ENCODE data around the gene CDKAL1.

DNA sequence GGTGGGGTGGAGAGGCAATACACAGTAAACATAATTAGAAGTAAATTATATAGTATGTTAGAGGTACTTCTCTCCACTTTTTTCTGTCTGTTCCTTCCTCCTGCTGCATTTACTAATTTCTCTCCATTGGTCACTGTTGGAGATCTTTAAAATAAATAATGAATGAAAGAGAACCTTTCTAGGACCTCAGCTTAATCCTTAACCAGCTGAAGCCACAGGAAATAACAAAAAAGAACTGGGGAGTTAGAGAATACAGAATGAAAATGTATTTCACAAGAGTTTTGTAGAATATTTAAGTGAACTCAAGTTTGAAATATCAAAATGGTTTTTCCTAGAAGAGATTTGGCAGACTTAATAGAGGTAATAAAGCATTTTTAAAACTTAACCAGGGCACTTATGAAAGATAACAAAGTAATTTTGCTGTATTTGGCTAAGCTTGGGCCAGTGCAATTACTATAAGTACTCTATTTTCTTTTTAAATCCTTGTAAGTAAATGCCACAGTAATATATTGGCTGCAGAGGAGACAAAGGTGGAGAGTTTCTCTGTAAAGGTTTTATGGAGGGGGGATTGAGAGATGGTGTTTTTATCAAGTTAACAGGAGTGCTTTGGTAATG, 405.0 kb downstream of the CDKAL1 start:
- TF ChIP-seq, protein P1, sequence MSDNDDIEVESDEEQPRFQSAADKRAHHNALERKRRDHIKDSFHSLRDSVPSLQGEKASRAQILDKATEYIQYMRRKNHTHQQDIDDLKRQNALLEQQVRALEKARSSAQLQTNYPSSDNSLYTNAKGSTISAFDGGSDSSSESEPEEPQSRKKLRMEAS (CRISPR knock-in tag; IDR thresholded peaks at IDR 0.05) = no peak
- TF ChIP-seq, protein P2, sequence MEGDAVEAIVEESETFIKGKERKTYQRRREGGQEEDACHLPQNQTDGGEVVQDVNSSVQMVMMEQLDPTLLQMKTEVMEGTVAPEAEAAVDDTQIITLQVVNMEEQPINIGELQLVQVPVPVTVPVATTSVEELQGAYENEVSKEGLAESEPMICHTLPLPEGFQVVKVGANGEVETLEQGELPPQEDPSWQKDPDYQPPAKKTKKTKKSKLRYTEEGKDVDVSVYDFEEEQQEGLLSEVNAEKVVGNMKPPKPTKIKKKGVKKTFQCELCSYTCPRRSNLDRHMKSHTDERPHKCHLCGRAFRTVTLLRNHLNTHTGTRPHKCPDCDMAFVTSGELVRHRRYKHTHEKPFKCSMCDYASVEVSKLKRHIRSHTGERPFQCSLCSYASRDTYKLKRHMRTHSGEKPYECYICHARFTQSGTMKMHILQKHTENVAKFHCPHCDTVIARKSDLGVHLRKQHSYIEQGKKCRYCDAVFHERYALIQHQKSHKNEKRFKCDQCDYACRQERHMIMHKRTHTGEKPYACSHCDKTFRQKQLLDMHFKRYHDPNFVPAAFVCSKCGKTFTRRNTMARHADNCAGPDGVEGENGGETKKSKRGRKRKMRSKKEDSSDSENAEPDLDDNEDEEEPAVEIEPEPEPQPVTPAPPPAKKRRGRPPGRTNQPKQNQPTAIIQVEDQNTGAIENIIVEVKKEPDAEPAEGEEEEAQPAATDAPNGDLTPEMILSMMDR (IDR thresholded peaks at IDR 0.05) = no peak
- no peak for TF ChIP-seq NR2C2 (CRISPR knock-in tag; IDR thresholded peaks at IDR 0.05)
- no peak for TF ChIP-seq NFYB (CRISPR knock-in tag; conservative IDR thresholded peaks at IDR 0.05; ENCODE audit: low read depth)
